Measurements from ENCODE around the gene BICD1.

- TF ChIP-seq CTCF (conservative IDR thresholded peaks at IDR 0.05) (no peak), ZFX (IDR thresholded peaks at IDR 0.05) (no peak)
Observed at GRCh38 chr12:32397696-32398095, 291.0 kb downstream of the BICD1 start.
